Endothelial cell of umbilical vein (primary cell): ENCODE data around the gene DENND1B. TPM values are rescaled to one million over a fixed set of nuclear protein-coding genes. Genes with fewer than 3 reads are reported as not detected.

ENCODE experiments used
- BruUV-seq: library from RNA; stranded (reverse); fragments of 400-500 nt; replicated peaks from 2 replicates; lab custom pipeline; 2021; lab: Mats Ljungman, UMichigan
- CTCF ChIA-PET: fragments of 300-600, 350-600 bp; sonication (Branson Sonifier 250); formaldehyde crosslinking; loops from one replicate; lab custom pipeline; 2021; ENCODE audit warnings: antibody characterized with exemption, inconsistent platforms; lab: Charles Lee
- POLR2A ChIA-PET: fragments of 300-600, 350-600 bp; sonication (Branson Sonifier 250); formaldehyde crosslinking; loops from one replicate; lab custom pipeline; 2021; ENCODE audit warnings: antibody characterized with exemption, inconsistent platforms; lab: Charles Lee
- DNase-seq: peaks from one replicate; pipeline ENCODE4 v3.0.0-alpha.2; 2011; ENCODE audit warnings: low read depth, low spot score
- FAIRE-seq: peaks from 2 replicates; lab custom pipeline; 2011; peaks lifted over from hg19 to GRCh38; lab: Jason Lieb, UNC
- H2AFZ ChIP-seq: 2 replicates; pipeline ENCODE4 v1.6.0; 2012; ENCODE audit warnings: low read depth, low read length, control low read depth, inconsistent platforms
- H3K27ac ChIP-seq: 2 replicates; pipeline ENCODE4 v1.5.1; 2011; ENCODE audit warnings: low read depth, mild to moderate bottlenecking, control low read depth, low read length, moderate library complexity; ENCODE audit not compliant: insufficient read depth
- H3K27me3 ChIP-seq, 2 experiments: 2 replicates each; pipeline versions ENCODE4 v1.6.0 to v1.6.1; 2011; ENCODE audit warnings: low read length in 2 of 2, mixed read lengths in 1 of 2; ENCODE audit not compliant: control insufficient read depth in 2 of 2, insufficient read depth in 2 of 2
- H3K36me3 ChIP-seq, 2 experiments: 2 replicates in 1 of 2; 3 replicates in 1 of 2; pipeline ENCODE4 v1.5.1; 2011; ENCODE audit warnings: low read length in 2 of 2, mild to moderate bottlenecking in 1 of 2, moderate library complexity in 1 of 2; ENCODE audit not compliant: control insufficient read depth in 2 of 2, insufficient read depth in 2 of 2; ENCODE audit errors: extremely low read depth in 1 of 2
- H3K4me1 ChIP-seq: 3 replicates; pipeline ENCODE4 v1.5.1; 2011; ENCODE audit warnings: mild to moderate bottlenecking, low read length; ENCODE audit not compliant: control insufficient read depth, insufficient read depth; ENCODE audit errors: extremely low read depth
- H3K4me2 ChIP-seq: 2 replicates; pipeline ENCODE4 v1.6.1; 2011; ENCODE audit warnings: low read length, control low read depth, mixed read lengths; ENCODE audit not compliant: insufficient read depth
- H3K4me3 ChIP-seq, 3 experiments: fragments of 200-600 bp in 1 of 3; sonication (generic), shearing (Covaris generic) in 1 of 3; replicated peaks in 1 of 3; 2 replicates each; pipeline ENCODE4 v1.5.1; 2011 to 2016; ENCODE audit warnings: control low read depth in 3 of 3, low read length in 3 of 3, mild to moderate bottlenecking in 2 of 3, inconsistent platforms in 1 of 3, low read depth in 1 of 3, moderate library complexity in 1 of 3; ENCODE audit not compliant: insufficient read depth in 1 of 3
- H3K79me2 ChIP-seq: 2 replicates; pipeline ENCODE4 v1.6.0; 2012; ENCODE audit warnings: low read length, inconsistent platforms; ENCODE audit not compliant: control insufficient read depth, insufficient read depth
- H3K9ac ChIP-seq: replicated peaks from 2 replicates; pipeline ENCODE3; 2011; ENCODE audit warnings: low read length, control low read depth; ENCODE audit not compliant: insufficient read depth; ENCODE audit errors: extremely low read depth
- H3K9me1 ChIP-seq: replicated peaks from 3 replicates; pipeline ENCODE4 v1.6.0; 2011; ENCODE audit warnings: mild to moderate bottlenecking, low read length; ENCODE audit not compliant: control insufficient read depth, insufficient read depth; ENCODE audit errors: extremely low read depth
- H3K9me3 ChIP-seq: replicated peaks from 2 replicates; pipeline ENCODE4 v1.5.1; 2012; ENCODE audit warnings: low read length, inconsistent platforms; ENCODE audit not compliant: control insufficient read depth, insufficient read depth
- H4K20me1 ChIP-seq: replicated peaks from 2 replicates; pipeline ENCODE3; 2011; ENCODE audit warnings: mild to moderate bottlenecking, low read length; ENCODE audit not compliant: control insufficient read depth, insufficient read depth; ENCODE audit errors: extremely low read depth
- EZH2 ChIP-seq: IDR thresholded peaks from 2 replicates; pipeline ENCODE4 v1.6.1; 2012; ENCODE audit warnings: borderline replicate concordance, low read depth, mild to moderate bottlenecking, moderate library complexity, low read length, inconsistent platforms; ENCODE audit not compliant: severe bottlenecking
- FOS ChIP-seq: IDR thresholded peaks from 2 replicates; pipeline ENCODE4 v1.6.1; 2011; ENCODE audit warnings: mild to moderate bottlenecking, low read length, moderate library complexity, borderline replicate concordance; ENCODE audit not compliant: insufficient read depth
- GATA2 ChIP-seq: IDR thresholded peaks from 2 replicates; pipeline ENCODE4 v1.7.0; 2011; ENCODE audit warnings: low read depth, mild to moderate bottlenecking, moderate library complexity, mixed read lengths, low read length; ENCODE audit not compliant: insufficient read length, insufficient read depth
- JUN ChIP-seq: IDR thresholded peaks from 2 replicates; pipeline ENCODE4 v1.6.1; 2011; ENCODE audit warnings: borderline replicate concordance, low read depth; ENCODE audit not compliant: insufficient read length, insufficient read depth
- MYC ChIP-seq: IDR thresholded peaks from one replicate; pipeline ENCODE4 v1.6.1; 2011; ENCODE audit warnings: mild to moderate bottlenecking, low read depth, low read length
- POLR2AphosphoS5 ChIP-seq: IDR thresholded peaks from 2 replicates; pipeline ENCODE4 v1.6.1; 2012; ENCODE audit warnings: low read depth, mild to moderate bottlenecking, control low read depth, low read length, moderate library complexity; ENCODE audit not compliant: insufficient read depth
- dilution Hi-C: fragments of 300-500 bp; cut with MboI; formaldehyde crosslinking; loops from one replicate; pipeline ENCODE4 v1.15.0; 2019; ENCODE audit warnings: low sequenced_read_pairs; ENCODE audit not compliant: extremely low pct_ligation_motif_present
- intact Hi-C: fragments of 100-400 bp; cut with micrococcal nuclease; formaldehyde crosslinking; loops from one replicate; pipeline ENCODE4 v1.10.0; 2022
- polyA plus RNA-seq, 4 experiments: library from polyadenylated mRNA; depleted of rRNA in 3 of 4; stranded (reverse) in 3 of 4; unstranded in 1 of 4; fragments of >200 nt; gene quantifications; 2 replicates each; pipeline versions ENCODE4 v1.2.1 to v1.2.3, GENCODE V29; 2011 to 2012; ENCODE audit warnings: missing spikeins in 1 of 4
- total RNA-seq: library from RNA; stranded (reverse); gene quantifications from 2 replicates; pipeline ENCODE4 v1.2.3, GENCODE V29; 2021
- TF ChIP-seq, protein P1 (sequence below), 2 donors: IDR thresholded peaks; 1 replicate in 1 of 2; 2 replicates in 1 of 2; pipeline ENCODE4 v1.5.1; 2011; ENCODE audit warnings: low read length in 2 of 2, mild to moderate bottlenecking in 2 of 2, moderate library complexity in 2 of 2, control low read depth in 1 of 2, inconsistent platforms in 1 of 2, low read depth in 1 of 2; ENCODE audit not compliant: insufficient read depth in 1 of 2; ENCODE audit errors: extremely low read depth in 1 of 2
- TF ChIP-seq, protein P2 (sequence below): IDR thresholded peaks from 2 replicates; pipeline ENCODE4 v1.6.1; 2011; ENCODE audit not compliant: insufficient read depth, insufficient read length

Gene DENND1B
- total and polyA plus RNA-seq, 2 donors (not counting 3 experiments of a cell fraction or from before 2014, with no cell fraction given): 0.97 to 3.3 TPM

DNA sequence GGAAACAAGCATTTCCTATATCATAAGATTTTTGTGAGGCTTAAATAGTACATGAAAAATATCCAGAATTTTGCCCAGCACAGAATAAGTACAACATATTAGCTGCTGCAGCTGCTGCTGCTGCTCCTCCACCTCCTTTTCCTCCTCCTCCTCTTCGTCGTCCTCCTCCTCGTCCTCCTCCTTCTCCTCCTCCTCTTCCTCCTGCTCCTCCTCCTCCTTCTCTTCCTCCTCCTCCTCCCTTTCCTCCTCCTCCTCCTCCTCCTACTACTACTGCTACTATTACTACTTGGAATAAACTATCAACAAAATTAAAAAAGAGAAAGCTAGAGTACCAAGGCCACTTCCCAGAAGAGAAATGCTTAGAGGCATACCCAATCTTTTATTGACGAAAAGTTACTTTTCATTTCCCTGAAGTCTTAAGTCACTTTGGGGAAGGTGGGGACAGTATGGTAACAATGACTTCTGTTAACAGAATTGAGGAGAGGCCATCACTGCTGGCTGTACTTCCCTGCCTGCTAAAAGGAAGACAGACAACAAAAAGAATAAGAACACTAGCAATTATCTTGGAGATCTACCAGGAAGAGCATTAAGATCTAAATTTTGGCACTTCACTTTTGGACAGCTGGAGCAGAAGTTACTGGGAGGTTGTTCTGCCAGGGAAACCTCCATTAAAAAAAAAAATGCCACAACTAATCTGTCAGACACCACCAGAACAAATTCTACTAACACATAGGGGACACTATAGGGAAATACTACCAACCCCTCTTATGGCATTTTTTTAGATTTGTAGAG, 7.1 kb downstream of the DENND1B start:
- no peaks in the 10 kb centered on the region for H3K9me1 ChIP-seq
- dilution Hi-C loops: no loop called here
- peaks cover 2% of the 10 kb centered on the region for H3K4me1 ChIP-seq
- ChIA-PET POLR2A (no interaction called here), CTCF (interaction anchor here (0.7 to 1.4 kb wide), 3 partner anchors 9 to 153 kb away, joined by 3 read pairs; no protein-coding TSS in a partner anchor)
- TF ChIP-seq FOS (no peak), EZH2 (no peak), JUN (no peak), POLR2AphosphoS5 (no peak), MYC (no peak), GATA2 (no peak)
- TF ChIP-seq, protein P1, sequence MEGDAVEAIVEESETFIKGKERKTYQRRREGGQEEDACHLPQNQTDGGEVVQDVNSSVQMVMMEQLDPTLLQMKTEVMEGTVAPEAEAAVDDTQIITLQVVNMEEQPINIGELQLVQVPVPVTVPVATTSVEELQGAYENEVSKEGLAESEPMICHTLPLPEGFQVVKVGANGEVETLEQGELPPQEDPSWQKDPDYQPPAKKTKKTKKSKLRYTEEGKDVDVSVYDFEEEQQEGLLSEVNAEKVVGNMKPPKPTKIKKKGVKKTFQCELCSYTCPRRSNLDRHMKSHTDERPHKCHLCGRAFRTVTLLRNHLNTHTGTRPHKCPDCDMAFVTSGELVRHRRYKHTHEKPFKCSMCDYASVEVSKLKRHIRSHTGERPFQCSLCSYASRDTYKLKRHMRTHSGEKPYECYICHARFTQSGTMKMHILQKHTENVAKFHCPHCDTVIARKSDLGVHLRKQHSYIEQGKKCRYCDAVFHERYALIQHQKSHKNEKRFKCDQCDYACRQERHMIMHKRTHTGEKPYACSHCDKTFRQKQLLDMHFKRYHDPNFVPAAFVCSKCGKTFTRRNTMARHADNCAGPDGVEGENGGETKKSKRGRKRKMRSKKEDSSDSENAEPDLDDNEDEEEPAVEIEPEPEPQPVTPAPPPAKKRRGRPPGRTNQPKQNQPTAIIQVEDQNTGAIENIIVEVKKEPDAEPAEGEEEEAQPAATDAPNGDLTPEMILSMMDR (IDR thresholded peaks at IDR 0.05; ENCODE audit: extremely low read depth in 1 of 2, insufficient read depth in 1 of 2, low read depth in 1 of 2, low read length in 2 of 2): no peak
- TF ChIP-seq, protein P2, sequence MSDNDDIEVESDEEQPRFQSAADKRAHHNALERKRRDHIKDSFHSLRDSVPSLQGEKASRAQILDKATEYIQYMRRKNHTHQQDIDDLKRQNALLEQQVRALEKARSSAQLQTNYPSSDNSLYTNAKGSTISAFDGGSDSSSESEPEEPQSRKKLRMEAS: no peak
- H3K9ac ChIP-seq: no peak overlapping the region
- no peak overlapping the region for H3K27ac ChIP-seq
- H3K9me3 ChIP-seq: no peaks in the 10 kb centered on the region
- FAIRE-seq: no peak
- H3K36me3 ChIP-seq: no peaks in the 10 kb centered on the region
- no peaks in the 10 kb centered on the region for H4K20me1 ChIP-seq
- H3K27me3 ChIP-seq: no peaks in the 10 kb centered on the region
- no peak for DNase-seq
- no peak overlapping the region for H3K4me2 ChIP-seq
- BruUV-seq: no TSS peak
- no peak overlapping the region for H2AFZ ChIP-seq
- intact Hi-C loops: no loop called here
- H3K4me3 ChIP-seq: no peak overlapping the region
- peaks cover 3% of the 10 kb centered on the region for H3K79me2 ChIP-seq
